ENCODE results near the gene NAA50. TPM values are rescaled to one million over a fixed set of nuclear protein-coding genes. Genes with fewer than 3 reads are reported as not detected.

Gene NAA50
- total and polyA plus RNA-seq, 2 donors (not counting 3 experiments of a cell fraction or from before 2014, with no cell fraction given) = 53.1 to 160 TPM

- Histone ChIP-seq H3K36me3 (ENCODE audit: control insufficient read depth in 2 of 2, extremely low read depth in 1 of 2, insufficient read depth in 2 of 2, low read length in 2 of 2) (peaks cover 0 to 3% of the 10 kb centered on the region in 2 experiments), H4K20me1 (replicated peaks; ENCODE audit: control insufficient read depth, extremely low read depth, insufficient read depth, low read length) (no peaks in the 10 kb centered on the region), H3K79me2 (ENCODE audit: control insufficient read depth, insufficient read depth, low read length) (no peaks in the 10 kb centered on the region), H3K27ac (ENCODE audit: insufficient read depth, low read depth, low read length) (no peak overlapping the region), H3K27me3 (ENCODE audit: control insufficient read depth in 2 of 2, insufficient read depth in 2 of 2, low read length in 2 of 2) (no peaks in the 10 kb centered on the region), H3K4me1 (ENCODE audit: control insufficient read depth, extremely low read depth, insufficient read depth, low read length) (no peaks in the 10 kb centered on the region), H3K4me2 (ENCODE audit: insufficient read depth, low read length) (no peak overlapping the region), H3K9me3 (replicated peaks; ENCODE audit: control insufficient read depth, insufficient read depth, low read length) (no peaks in the 10 kb centered on the region), H3K9ac (replicated peaks; ENCODE audit: extremely low read depth, insufficient read depth, low read length) (no peak overlapping the region), H2AFZ (ENCODE audit: low read depth, low read length) (no peak overlapping the region), H3K4me3 (replicated peaks in 1 of 3; ENCODE audit: insufficient read depth in 1 of 3, low read depth in 1 of 3, low read length in 3 of 3) (no peak overlapping the region), H3K9me1 (replicated peaks; ENCODE audit: control insufficient read depth, extremely low read depth, insufficient read depth, low read length) (no peaks in the 10 kb centered on the region)
- FAIRE-seq = no peak
- BruUV-seq (replicated peaks) = no TSS peak
- DNase-seq (ENCODE audit: low read depth, low spot score) = no peak
- intact Hi-C loops (cut with micrococcal nuclease) (no loop called here), dilution Hi-C loops (cut with MboI; ENCODE audit: extremely low pct_ligation_motif_present, low sequenced_read_pairs) (no loop called here)
- POLR2A ChIA-PET = no interaction called here
- TF ChIP-seq POLR2A (IDR thresholded peaks at IDR 0.05; ENCODE audit: low read depth, low read length) = no peak
- no peak for TF ChIP-seq EZH2 (IDR thresholded peaks at IDR 0.05; ENCODE audit: borderline replicate concordance, low read depth, low read length, severe bottlenecking)
- TF ChIP-seq CTCF (IDR thresholded peaks at IDR 0.05; ENCODE audit: extremely low read depth in 1 of 2, insufficient read depth in 1 of 2, low read depth in 1 of 2, low read length in 2 of 2) = no peak
- no peak for TF ChIP-seq GATA2 (IDR thresholded peaks at IDR 0.05; ENCODE audit: insufficient read depth, insufficient read length, low read depth, low read length)
- TF ChIP-seq MYC (IDR thresholded peaks at IDR 0.05; ENCODE audit: low read depth, low read length) = no peak
- no peak for TF ChIP-seq FOS (IDR thresholded peaks at IDR 0.05; ENCODE audit: borderline replicate concordance, insufficient read depth, low read length)
- TF ChIP-seq POLR2AphosphoS5 (IDR thresholded peaks at IDR 0.05; ENCODE audit: insufficient read depth, low read depth, low read length) = no peak
- no peak for TF ChIP-seq JUN (IDR thresholded peaks at IDR 0.05; ENCODE audit: borderline replicate concordance, insufficient read depth, insufficient read length, low read depth)
- TF ChIP-seq MAX (IDR thresholded peaks at IDR 0.05; ENCODE audit: insufficient read depth, insufficient read length) = no peak
- CTCF ChIA-PET = interaction anchor here (1.0 kb wide), 1 partner anchor 46 kb away, joined by 3 read pairs; no protein-coding TSS in a partner anchor
Measured at GRCh38 chr3:113676261-113676660, 69.8 kb downstream of the NAA50 start.
